Measurements from ENCODE around the gene TDO2. TPM values are rescaled to one million over a fixed set of nuclear protein-coding genes. Genes with fewer than 3 reads are reported as not detected.
A peak's percentile ranks its signal among the peaks of the same experiment; 100 is the strongest.
"Not testable (repeated sequence)": the region's sequence is repeated elsewhere in the genome, so short reads cannot be mapped to it uniquely, and the experiment has no call there.

Gene TDO2
- total RNA-seq, 1 donor = 1.4 TPM

DNA sequence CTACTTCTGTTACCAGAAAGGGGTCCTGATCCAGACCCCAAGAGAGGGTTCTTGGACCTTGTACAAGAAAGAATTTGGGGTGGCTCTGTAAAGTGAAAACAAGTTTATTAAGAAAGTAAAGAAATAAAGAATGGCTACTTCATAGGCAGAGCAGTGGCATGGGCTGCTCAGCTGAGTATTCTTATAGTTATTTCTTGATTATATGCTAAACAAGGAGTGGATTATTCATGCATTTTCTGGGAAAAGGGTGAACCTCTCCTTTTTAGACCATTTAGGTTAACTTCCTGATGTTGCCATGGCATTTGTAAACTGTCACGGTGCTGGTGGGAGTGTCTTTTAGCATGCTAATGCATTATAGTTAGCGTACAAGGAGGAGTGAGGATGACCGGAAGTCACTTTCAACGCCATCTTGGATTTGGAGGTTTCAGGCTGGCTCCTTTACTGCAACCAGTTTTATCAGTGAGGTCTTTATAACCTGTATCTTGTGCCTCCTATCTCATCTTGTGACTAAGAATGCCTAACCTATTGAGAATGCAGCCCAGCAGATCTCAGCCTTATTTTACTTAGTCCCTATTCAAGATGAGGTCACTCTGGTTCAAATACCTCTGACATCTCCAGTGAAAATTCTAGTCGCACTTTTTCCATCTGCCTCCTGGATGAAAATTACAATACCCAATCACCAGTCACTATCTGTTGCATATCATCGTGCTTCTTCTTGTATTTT, 15.5 kb upstream of the TDO2 start:
- TF ChIP-seq, protein P1, sequence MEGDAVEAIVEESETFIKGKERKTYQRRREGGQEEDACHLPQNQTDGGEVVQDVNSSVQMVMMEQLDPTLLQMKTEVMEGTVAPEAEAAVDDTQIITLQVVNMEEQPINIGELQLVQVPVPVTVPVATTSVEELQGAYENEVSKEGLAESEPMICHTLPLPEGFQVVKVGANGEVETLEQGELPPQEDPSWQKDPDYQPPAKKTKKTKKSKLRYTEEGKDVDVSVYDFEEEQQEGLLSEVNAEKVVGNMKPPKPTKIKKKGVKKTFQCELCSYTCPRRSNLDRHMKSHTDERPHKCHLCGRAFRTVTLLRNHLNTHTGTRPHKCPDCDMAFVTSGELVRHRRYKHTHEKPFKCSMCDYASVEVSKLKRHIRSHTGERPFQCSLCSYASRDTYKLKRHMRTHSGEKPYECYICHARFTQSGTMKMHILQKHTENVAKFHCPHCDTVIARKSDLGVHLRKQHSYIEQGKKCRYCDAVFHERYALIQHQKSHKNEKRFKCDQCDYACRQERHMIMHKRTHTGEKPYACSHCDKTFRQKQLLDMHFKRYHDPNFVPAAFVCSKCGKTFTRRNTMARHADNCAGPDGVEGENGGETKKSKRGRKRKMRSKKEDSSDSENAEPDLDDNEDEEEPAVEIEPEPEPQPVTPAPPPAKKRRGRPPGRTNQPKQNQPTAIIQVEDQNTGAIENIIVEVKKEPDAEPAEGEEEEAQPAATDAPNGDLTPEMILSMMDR (IDR thresholded peaks at IDR 0.05; ENCODE audit: extremely low read depth, low read depth, low read length) = no peak
- no peaks in the 10 kb centered on the region for H3K79me2 ChIP-seq (ENCODE audit: insufficient read depth, low read length)
- H4K20me1 ChIP-seq (ENCODE audit: insufficient read depth, low read length) = no peaks in the 10 kb centered on the region
- no peaks in the 10 kb centered on the region for H3K9me3 ChIP-seq (ENCODE audit: low read depth, low read length)
- H3K4me3 ChIP-seq (ENCODE audit: insufficient read depth, low read length) = no peak overlapping the region
- H2AFZ ChIP-seq (ENCODE audit: low read length) = no peak overlapping the region
- H3K4me1 ChIP-seq (ENCODE audit: insufficient read depth, low read length) = peaks cover 4% of the 10 kb centered on the region
- H3K4me2 ChIP-seq (ENCODE audit: insufficient read depth, low read length) = no peak overlapping the region
- no peaks in the 10 kb centered on the region for H3K36me3 ChIP-seq (ENCODE audit: insufficient read depth, low read length)
- no peak for DNase-seq (ENCODE audit: insufficient read length, low spot score, missing footprints)
- H3K27ac ChIP-seq (ENCODE audit: low read depth, low read length) = no peak overlapping the region
- H3K27me3 ChIP-seq (ENCODE audit: insufficient read depth, low read length) = no peaks in the 10 kb centered on the region

DNA sequence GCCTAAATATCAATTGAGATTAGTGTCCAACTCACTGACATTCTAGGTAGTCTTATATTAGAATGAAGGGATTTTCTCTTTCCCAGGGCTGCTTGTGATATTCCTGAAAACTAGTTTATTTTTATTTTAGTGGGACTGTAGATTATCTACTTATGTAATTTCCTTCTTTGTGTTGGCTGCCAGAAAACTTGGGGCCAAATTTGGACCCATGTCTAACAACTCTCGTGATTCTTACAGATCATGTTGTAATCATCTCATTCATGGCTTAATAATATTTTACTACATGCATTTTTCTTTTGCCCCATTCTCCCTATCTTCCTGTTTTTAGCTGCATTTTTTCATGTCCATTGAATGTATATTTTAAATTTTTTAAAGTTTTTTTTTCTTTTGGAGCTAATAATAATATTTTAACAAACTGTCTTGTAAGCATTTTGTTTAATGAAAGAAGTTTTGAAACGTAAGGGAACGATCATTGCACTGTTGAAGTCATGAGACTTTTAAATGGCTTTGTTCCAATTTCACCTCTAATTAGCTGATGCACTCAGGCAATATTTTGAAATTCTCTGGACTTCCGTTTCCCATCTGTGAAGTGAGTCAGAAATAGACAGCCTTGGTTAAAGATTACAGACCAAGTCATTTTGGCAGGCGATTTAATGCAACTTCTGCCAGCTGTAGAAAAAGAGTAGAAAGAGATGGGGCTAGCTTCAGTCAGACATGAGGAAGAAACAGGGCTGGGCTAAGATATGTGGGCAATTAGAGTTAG, 14.3 kb upstream of the TDO2 start:
- no peaks in the 10 kb centered on the region for H3K36me3 ChIP-seq (ENCODE audit: insufficient read depth, low read length)
- no peaks in the 10 kb centered on the region for H3K27me3 ChIP-seq (ENCODE audit: insufficient read depth, low read length)
- H3K4me1 ChIP-seq (ENCODE audit: insufficient read depth, low read length) = peaks cover 4% of the 10 kb centered on the region
- no peaks in the 10 kb centered on the region for H3K9me3 ChIP-seq (ENCODE audit: low read depth, low read length)
- H3K4me3 ChIP-seq (ENCODE audit: insufficient read depth, low read length) = no peak overlapping the region
- H3K79me2 ChIP-seq (ENCODE audit: insufficient read depth, low read length) = no peaks in the 10 kb centered on the region
- DNase-seq (ENCODE audit: insufficient read length, low spot score, missing footprints) = no peak
- peak overlapping the region; percentile 34 for H3K27ac ChIP-seq (ENCODE audit: low read depth, low read length)
- no peak overlapping the region for H2AFZ ChIP-seq (ENCODE audit: low read length)
- TF ChIP-seq, protein P1 (IDR thresholded peaks at IDR 0.05; ENCODE audit: extremely low read depth, low read depth, low read length) = no peak
- H3K4me2 ChIP-seq (ENCODE audit: insufficient read depth, low read length) = peak overlapping the region; percentile 8
- no peaks in the 10 kb centered on the region for H4K20me1 ChIP-seq (ENCODE audit: insufficient read depth, low read length)

DNA sequence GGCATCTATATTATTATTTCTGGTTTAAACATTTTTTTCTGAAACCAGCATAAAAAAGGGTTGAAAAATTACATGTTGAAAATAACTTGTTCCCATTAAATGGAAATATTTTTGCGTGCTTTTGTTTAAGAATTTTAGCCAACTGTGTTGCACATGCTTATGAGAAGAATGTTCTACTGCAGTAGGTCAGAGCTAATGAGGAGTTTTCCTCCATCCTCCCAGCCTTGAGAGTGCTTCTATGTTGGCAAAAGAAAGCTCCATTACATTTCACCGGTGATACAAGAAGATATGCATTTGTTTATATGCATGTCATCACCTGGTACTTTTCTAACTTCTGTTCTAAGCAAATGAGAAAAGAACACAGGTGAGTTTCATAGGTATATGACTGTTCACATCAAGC, 13.6 kb upstream of the TDO2 start:
- Histone ChIP-seq H3K27ac (ENCODE audit: low read depth, low read length) (no peak overlapping the region), H3K4me1 (ENCODE audit: insufficient read depth, low read length) (peaks cover 4% of the 10 kb centered on the region), H3K79me2 (ENCODE audit: insufficient read depth, low read length) (no peaks in the 10 kb centered on the region), H4K20me1 (ENCODE audit: insufficient read depth, low read length) (no peaks in the 10 kb centered on the region), H3K9me3 (ENCODE audit: low read depth, low read length) (no peaks in the 10 kb centered on the region), H2AFZ (ENCODE audit: low read length) (no peak overlapping the region), H3K36me3 (ENCODE audit: insufficient read depth, low read length) (no peaks in the 10 kb centered on the region), H3K27me3 (ENCODE audit: insufficient read depth, low read length) (no peaks in the 10 kb centered on the region), H3K4me3 (ENCODE audit: insufficient read depth, low read length) (no peak overlapping the region), H3K4me2 (ENCODE audit: insufficient read depth, low read length) (no peak overlapping the region)
- TF ChIP-seq, protein P1 (IDR thresholded peaks at IDR 0.05; ENCODE audit: extremely low read depth, low read depth, low read length) = no peak
- DNase-seq (ENCODE audit: insufficient read length, low spot score, missing footprints) = no peak

DNA sequence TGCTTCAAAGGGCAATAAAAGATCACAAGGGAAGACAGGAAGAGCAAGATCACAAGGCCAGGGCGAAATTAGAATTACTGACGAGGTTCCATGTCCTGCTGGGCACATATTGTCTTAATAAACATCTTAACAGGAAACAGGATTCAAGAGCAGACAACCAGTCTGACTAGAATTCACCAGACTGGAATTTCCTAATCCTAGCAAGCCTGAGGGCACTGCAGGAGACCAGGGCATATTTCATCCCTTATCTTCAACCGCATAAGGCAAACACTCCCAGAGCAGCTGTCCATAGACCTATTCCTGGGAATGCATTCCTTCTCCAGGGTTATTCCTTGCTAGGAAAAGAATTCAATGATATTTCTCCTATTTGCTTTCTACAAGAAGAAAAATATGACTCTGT, 12.4 kb upstream of the TDO2 start:
- no peaks in the 10 kb centered on the region for H3K27me3 ChIP-seq (ENCODE audit: insufficient read depth, low read length)
- H3K4me2 ChIP-seq (ENCODE audit: insufficient read depth, low read length) = no peak overlapping the region
- TF ChIP-seq, protein P1 (IDR thresholded peaks at IDR 0.05; ENCODE audit: extremely low read depth, low read depth, low read length) = no peak
- DNase-seq (ENCODE audit: insufficient read length, low spot score, missing footprints) = no peak
- no peak overlapping the region for H3K4me3 ChIP-seq (ENCODE audit: insufficient read depth, low read length)
- no peaks in the 10 kb centered on the region for H4K20me1 ChIP-seq (ENCODE audit: insufficient read depth, low read length)
- peaks cover 4% of the 10 kb centered on the region for H3K4me1 ChIP-seq (ENCODE audit: insufficient read depth, low read length)
- H3K27ac ChIP-seq (ENCODE audit: low read depth, low read length) = no peak overlapping the region
- H3K9me3 ChIP-seq (ENCODE audit: low read depth, low read length) = no peaks in the 10 kb centered on the region
- H3K36me3 ChIP-seq (ENCODE audit: insufficient read depth, low read length) = no peaks in the 10 kb centered on the region
- no peak overlapping the region for H2AFZ ChIP-seq (ENCODE audit: low read length)
- no peaks in the 10 kb centered on the region for H3K79me2 ChIP-seq (ENCODE audit: insufficient read depth, low read length)

DNA sequence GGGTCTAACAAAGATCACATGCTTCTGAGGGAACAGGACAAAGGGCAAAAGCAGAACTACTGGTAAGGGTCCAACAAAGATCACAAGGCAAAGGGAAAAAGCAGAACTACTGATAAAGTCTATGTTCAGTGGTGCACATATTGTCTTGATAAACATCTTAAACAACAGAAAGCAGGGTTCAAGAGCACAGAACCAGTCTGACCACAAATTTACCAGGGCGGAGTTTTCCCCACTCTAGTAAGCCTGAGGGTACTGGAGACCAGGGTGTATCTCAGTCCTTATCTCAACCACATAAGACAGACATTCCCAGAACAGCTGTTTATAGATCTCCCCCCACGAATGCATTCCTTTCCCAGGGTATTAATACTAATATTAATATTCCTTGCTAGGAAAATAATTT, 5.1 kb upstream of the TDO2 start:
- not testable (repeated sequence) for H3K79me2 ChIP-seq (ENCODE audit: insufficient read depth, low read length); DNase-seq (ENCODE audit: insufficient read length, low spot score, missing footprints); H3K36me3 ChIP-seq (ENCODE audit: insufficient read depth, low read length); H3K4me1 ChIP-seq (ENCODE audit: insufficient read depth, low read length); H3K27me3 ChIP-seq (ENCODE audit: insufficient read depth, low read length); H4K20me1 ChIP-seq (ENCODE audit: insufficient read depth, low read length); H3K27ac ChIP-seq (ENCODE audit: low read depth, low read length); H3K9me3 ChIP-seq (ENCODE audit: low read depth, low read length); H3K4me3 ChIP-seq (ENCODE audit: insufficient read depth, low read length); H3K4me2 ChIP-seq (ENCODE audit: insufficient read depth, low read length); H2AFZ ChIP-seq (ENCODE audit: low read length)
